Colonic mucosa (tissue), 4 donors: Measurements from ENCODE around the gene PRM2. TPM values are rescaled to one million over a fixed set of nuclear protein-coding genes. Genes with fewer than 3 reads are reported as not detected.

ENCODE experiments used
- DNase-seq: peaks from one replicate; pipeline ENCODE4 v3.0.0-alpha.2; 2020
- H3K27ac ChIP-seq: fragments of 200-600 bp; one replicate; pipeline ENCODE4 v1.8.0; 2021
- H3K27me3 ChIP-seq: fragments of 200-600 bp; one replicate; pipeline ENCODE4 v1.8.0; 2021
- H3K36me3 ChIP-seq: fragments of 200-600 bp; one replicate; pipeline ENCODE4 v1.8.0; 2021
- H3K4me1 ChIP-seq: fragments of 200-600 bp; one replicate; pipeline ENCODE4 v1.8.0; 2021; ENCODE audit warnings: mild to moderate bottlenecking
- H3K4me3 ChIP-seq: fragments of 200-600 bp; one replicate; pipeline ENCODE4 v1.8.0; 2021
- H3K9ac ChIP-seq, 2 donors: one replicate each; pipeline ENCODE4 v1.7.0; 2013; ENCODE audit warnings: control low read depth in 2 of 2, low read depth in 2 of 2, low read length in 2 of 2
- H3K9me3 ChIP-seq: fragments of 200-600 bp; one replicate; pipeline ENCODE4 v1.8.0; 2021
- CTCF ChIP-seq: fragments of 200-600 bp; IDR thresholded peaks from one replicate; pipeline ENCODE4 v1.8.0; 2022; ENCODE audit warnings: antibody characterized with exemption, mild to moderate bottlenecking
- intact Hi-C: fragments of 100-400 bp; cut with DNase I; formaldehyde crosslinking; loops from one replicate; pipeline ENCODE4 v1.14.1; 2022
- total RNA-seq, 2 donors: library from RNA; stranded (reverse); fragmentation: NEBNext Ultra II Directional in 1 of 2; extraction: Animal tissue kit (Norgen Biotek cat#: 25700) in 1 of 2; gene quantifications; one replicate each; pipeline ENCODE4 v1.2.1, GENCODE V29; 2021
- donor health status: healthy.
- donor health status: DM: no; HTN: no; CAD: no.
- donor health status: DM: no; HTN: no; CAD: no.

PRM2 gene
- total RNA-seq, 2 donors from 2014 or later: not detected

GRCh38 chr16:11250786-11251524 is 25.3 kb downstream of the PRM2 start:
- no peak for TF ChIP-seq CTCF
- intact Hi-C loops: loop anchor here (10.0 kb wide), 1 partner anchor 146 kb away; no protein-coding TSS in a partner anchor
- no peak overlapping the region for H3K9ac ChIP-seq
- no peak overlapping the region for H3K27ac ChIP-seq
- H3K4me1 ChIP-seq: no peaks in the 10 kb centered on the region
- H3K27me3 ChIP-seq: no peaks in the 10 kb centered on the region
- H3K36me3 ChIP-seq: no peaks in the 10 kb centered on the region
- H3K9me3 ChIP-seq: no peaks in the 10 kb centered on the region
- no peak overlapping the region for H3K4me3 ChIP-seq
- DNase-seq: no peak

- intact Hi-C loops: loop anchor here (10.0 kb wide), 1 partner anchor 145 kb away; no protein-coding TSS in a partner anchor
- no peaks in the 10 kb centered on the region for H3K4me1 ChIP-seq
- no peak for DNase-seq
- no peaks in the 10 kb centered on the region for H3K9me3 ChIP-seq
- no peak overlapping the region for H3K27ac ChIP-seq
- TF ChIP-seq CTCF: no peak
- no peak overlapping the region for H3K4me3 ChIP-seq
- H3K36me3 ChIP-seq: no peaks in the 10 kb centered on the region
- no peak overlapping the region for H3K9ac ChIP-seq
- H3K27me3 ChIP-seq: no peaks in the 10 kb centered on the region
Observed at GRCh38 chr16:11250091-11250785, 26.0 kb downstream of the PRM2 start.

- TF ChIP-seq CTCF: no peak
- Histone ChIP-seq H3K27me3 (no peaks in the 10 kb centered on the region), H3K4me3 (no peak overlapping the region), H3K9ac (no peak overlapping the region), H3K9me3 (no peaks in the 10 kb centered on the region), H3K27ac (no peak overlapping the region), H3K4me1 (no peaks in the 10 kb centered on the region), H3K36me3 (no peaks in the 10 kb centered on the region)
- no peak for DNase-seq
- intact Hi-C loops: loop anchor here (10.0 kb wide), 1 partner anchor 145 kb away; no protein-coding TSS in a partner anchor
Observed at GRCh38 chr16:11249233-11250061, 26.8 kb downstream of the PRM2 start.

- no peak overlapping the region for H3K27ac ChIP-seq
- no peak overlapping the region for H3K4me3 ChIP-seq
- H3K36me3 ChIP-seq: no peaks in the 10 kb centered on the region
- no peak for TF ChIP-seq CTCF
- H3K4me1 ChIP-seq: no peaks in the 10 kb centered on the region
- no peaks in the 10 kb centered on the region for H3K9me3 ChIP-seq
- intact Hi-C loops: no loop called here
- no peak for DNase-seq
- no peak overlapping the region for H3K9ac ChIP-seq
- H3K27me3 ChIP-seq: no peaks in the 10 kb centered on the region
Observed at GRCh38 chr16:11248133-11248532, 28.1 kb downstream of the PRM2 start.

- TF ChIP-seq CTCF: no peak
- no peaks in the 10 kb centered on the region for H3K4me1 ChIP-seq
- no peak for DNase-seq
- no peak overlapping the region for H3K27ac ChIP-seq
- no peak overlapping the region for H3K4me3 ChIP-seq
- no peaks in the 10 kb centered on the region for H3K27me3 ChIP-seq
- H3K9me3 ChIP-seq: no peaks in the 10 kb centered on the region
- no peak overlapping the region for H3K9ac ChIP-seq
- H3K36me3 ChIP-seq: no peaks in the 10 kb centered on the region
- intact Hi-C loops: no loop called here
Observed at GRCh38 chr16:11245988-11246387, 30.3 kb downstream of the PRM2 start.
